AG08395 (cell line): Measurements from ENCODE around the gene BRS3.

Experiments used
- DNase-seq: peaks from one replicate; pipeline ENCODE4 v3.0.0; 2012; ENCODE audit warnings: mixed read lengths, low spot score

Gene BRS3

GRCh38 chrX:136496186-136496763, 8.5 kb downstream of the BRS3 start:
- no peak for DNase-seq

GRCh38 chrX:136496764-136497555, 9.2 kb downstream of the BRS3 start:
- DNase-seq = peak; percentile 66

- no peak for DNase-seq
These were observed 9.9 kb downstream of the BRS3 start, which contains the start of gene HTATSF1 for GRCh38 chrX:136497556-136498052. HTATSF1 (plus strand) TSS chrX:136497592; CDS start chrX:136497685, 93 bp downstream.

- no peak for DNase-seq
These were observed 31.3 kb downstream of the BRS3 start for GRCh38 chrX:136519069-136519468.

- no peak for DNase-seq
These were observed 36.0 kb downstream of the BRS3 start for GRCh38 chrX:136523770-136524169.

- DNase-seq = peak; percentile 76
These were observed 38.2 kb downstream of the BRS3 start for GRCh38 chrX:136525738-136526606.

GRCh38 chrX:136528645-136529315, 41.0 kb downstream of the BRS3 start:
- DNase-seq = no peak

GRCh38 chrX:136529795-136530194, 42.0 kb downstream of the BRS3 start:
- DNase-seq = no peak

GRCh38 chrX:136531951-136532350, 44.2 kb downstream of the BRS3 start, which contains the start of gene VGLL1:
VGLL1 (plus strand) TSS chrX:136532215; CDS start chrX:136536021, 3,806 bp downstream.
- DNase-seq = no peak

GRCh38 chrX:136534131-136534530, 46.4 kb downstream of the BRS3 start:
- no peak for DNase-seq

GRCh38 chrX:136538811-136539210, 51.1 kb downstream of the BRS3 start:
- no peak for DNase-seq

- no peak for DNase-seq
These were observed 52.5 kb downstream of the BRS3 start for GRCh38 chrX:136540226-136540625.

- DNase-seq = no peak
These were observed 53.5 kb downstream of the BRS3 start for GRCh38 chrX:136541294-136541693.

- DNase-seq = no peak
These were observed 54.5 kb downstream of the BRS3 start for GRCh38 chrX:136542281-136542680.
